T-helper 2 cell treated with Interferon-gamma antibody and Interleukin-4, amounts not matched to agents 5 μg/mL and 100 μg/mL, for 36 hours (primary cell): ENCODE results near the gene TTPAL.

Experiments
- DNase-seq: peaks from one replicate; pipeline ENCODE4 v3.0.0; 2021; ENCODE audit warnings: low spot score
- H3K27ac Mint-ChIP-seq: one replicate; pipeline ENCODE4 v1.8.0; 2021; ENCODE audit warnings: mild to moderate bottlenecking, mixed read lengths
- H3K27me3 Mint-ChIP-seq: one replicate; pipeline ENCODE4 v1.8.0; 2021; ENCODE audit warnings: low read depth, mixed read lengths
- H3K36me3 Mint-ChIP-seq: one replicate; pipeline ENCODE4 v1.8.0; 2021; ENCODE audit warnings: low read depth, mixed read lengths
- H3K4me1 Mint-ChIP-seq: one replicate; pipeline ENCODE4 v1.8.0; 2021; ENCODE audit warnings: low read depth, mixed read lengths
- H3K4me3 Mint-ChIP-seq: one replicate; pipeline ENCODE4 v1.8.0; 2022; ENCODE audit warnings: mild to moderate bottlenecking, moderate library complexity, mixed read lengths
- H3K9me3 Mint-ChIP-seq: one replicate; pipeline ENCODE4 v1.8.0; 2021; ENCODE audit warnings: mixed read lengths

The TTPAL gene

DNA sequence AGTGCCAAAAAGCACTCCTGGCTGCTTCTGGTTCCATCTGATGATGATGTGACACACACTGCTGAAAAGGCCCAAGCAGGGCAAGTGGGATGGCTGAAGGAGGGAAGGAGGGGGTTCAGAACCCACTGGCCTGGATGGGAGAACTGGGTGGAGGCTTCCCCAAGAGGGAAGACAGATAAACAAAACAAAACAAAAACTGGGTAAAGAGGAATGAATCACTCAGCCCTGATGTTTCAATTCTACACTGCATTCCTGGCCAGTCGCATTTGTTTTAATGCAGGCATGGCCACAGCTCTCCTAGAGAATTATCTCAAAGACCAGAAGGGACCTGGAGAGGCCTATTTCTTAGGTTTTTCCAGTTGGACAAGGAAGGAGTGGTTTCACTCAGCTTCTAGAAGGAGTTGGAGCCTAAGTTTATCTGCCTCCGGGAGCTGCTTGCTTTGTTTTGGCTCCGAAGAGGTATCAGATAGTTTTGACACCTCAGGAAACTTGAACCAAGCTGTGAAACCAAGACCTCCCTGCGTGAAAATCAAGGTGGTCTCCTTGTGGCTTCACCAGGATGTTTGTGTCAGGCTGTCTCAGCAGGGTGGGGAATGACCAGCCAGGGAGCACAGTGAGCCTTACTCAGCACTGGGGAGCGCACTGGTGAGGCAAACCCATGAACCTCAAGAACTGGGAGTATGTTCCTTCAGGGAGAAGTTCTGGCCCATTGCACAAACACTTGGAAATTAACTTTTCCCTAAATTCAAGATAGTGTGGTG lies 16.1 kb downstream of the TTPAL start:
- peaks cover 64% of the 10 kb centered on the region for H3K36me3 Mint-ChIP-seq
- H3K9me3 Mint-ChIP-seq = no peaks in the 10 kb centered on the region
- H3K4me3 Mint-ChIP-seq = no peak overlapping the region
- no peaks in the 10 kb centered on the region for H3K27me3 Mint-ChIP-seq
- DNase-seq = no peak
- peaks cover 8% of the 10 kb centered on the region for H3K4me1 Mint-ChIP-seq
- peak overlapping the region; percentile 34 for H3K27ac Mint-ChIP-seq

DNA sequence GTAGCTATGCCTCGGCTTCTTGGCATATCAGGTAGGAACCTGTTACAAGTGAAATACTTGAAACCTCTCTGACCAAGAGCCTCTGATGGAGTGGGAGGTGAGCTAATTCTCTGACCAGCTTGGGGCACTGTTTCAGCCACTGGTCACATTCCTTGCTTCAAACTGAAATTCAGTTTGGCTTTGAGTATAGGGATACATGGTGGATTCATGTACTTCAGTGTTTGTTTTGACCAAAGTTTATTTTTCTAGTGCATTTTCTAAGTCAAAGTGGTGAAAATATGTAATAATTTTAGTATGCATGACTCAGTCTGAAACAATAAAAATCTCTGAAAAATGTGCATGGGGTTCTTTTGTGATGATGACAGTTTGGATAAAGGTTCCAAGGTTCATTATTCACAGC lies 18.6 kb downstream of the TTPAL start:
- no peaks in the 10 kb centered on the region for H3K27me3 Mint-ChIP-seq
- no peak for DNase-seq
- peaks cover 10% of the 10 kb centered on the region for H3K4me1 Mint-ChIP-seq
- H3K27ac Mint-ChIP-seq = no peak overlapping the region
- peaks cover 72% of the 10 kb centered on the region for H3K36me3 Mint-ChIP-seq
- H3K9me3 Mint-ChIP-seq = no peaks in the 10 kb centered on the region
- no peak overlapping the region for H3K4me3 Mint-ChIP-seq

GRCh38 chr20:44494681-44495080 lies 19.0 kb downstream of the TTPAL start:
- H3K4me1 Mint-ChIP-seq = peaks cover 10% of the 10 kb centered on the region
- H3K27ac Mint-ChIP-seq = no peak overlapping the region
- no peaks in the 10 kb centered on the region for H3K27me3 Mint-ChIP-seq
- H3K9me3 Mint-ChIP-seq = no peaks in the 10 kb centered on the region
- no peak overlapping the region for H3K4me3 Mint-ChIP-seq
- no peak for DNase-seq
- H3K36me3 Mint-ChIP-seq = peaks cover 68% of the 10 kb centered on the region

- DNase-seq = no peak
- Mint-ChIP-seq H3K4me1 (peaks cover 9% of the 10 kb centered on the region), H3K9me3 (no peaks in the 10 kb centered on the region), H3K27me3 (no peaks in the 10 kb centered on the region), H3K4me3 (no peak overlapping the region), H3K27ac (no peak overlapping the region), H3K36me3 (peaks cover 64% of the 10 kb centered on the region)
These were observed 19.6 kb downstream of the TTPAL start for GRCh38 chr20:44495257-44495656.

DNA sequence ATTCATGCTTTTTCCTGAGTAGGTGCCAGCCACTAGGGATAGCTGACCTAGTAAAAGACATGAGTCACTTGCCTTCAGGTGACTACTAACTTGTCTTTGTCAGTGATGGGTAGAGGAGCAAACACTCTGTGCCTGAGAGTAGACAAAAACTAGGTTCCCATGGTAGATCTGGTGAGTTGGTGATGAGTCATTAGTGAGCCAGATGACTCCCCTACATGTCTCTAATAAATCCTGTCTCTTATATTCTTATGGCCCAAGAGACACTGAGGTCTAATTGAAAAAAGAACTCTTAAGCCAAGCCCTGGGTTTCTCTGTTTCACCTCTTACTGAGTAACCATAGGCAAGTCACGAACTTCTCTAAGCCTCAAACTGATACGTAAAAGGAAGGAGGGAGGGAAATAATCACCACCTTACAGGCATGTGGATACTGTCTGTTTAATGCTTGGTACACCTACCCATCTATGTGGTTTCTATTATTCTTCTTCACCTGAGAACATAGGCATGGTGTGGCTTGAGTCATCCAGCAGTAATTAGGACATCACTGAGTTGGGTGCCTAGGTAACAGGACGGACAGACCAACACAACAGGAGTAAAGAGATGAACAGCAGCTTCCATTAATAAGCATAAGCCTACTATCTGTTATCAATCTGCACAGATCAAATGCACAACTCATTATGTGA lies 20.3 kb downstream of the TTPAL start:
- H3K36me3 Mint-ChIP-seq = peaks cover 65% of the 10 kb centered on the region
- DNase-seq = no peak
- no peak overlapping the region for H3K4me3 Mint-ChIP-seq
- H3K9me3 Mint-ChIP-seq = no peaks in the 10 kb centered on the region
- no peaks in the 10 kb centered on the region for H3K27me3 Mint-ChIP-seq
- H3K4me1 Mint-ChIP-seq = peaks cover 7% of the 10 kb centered on the region
- peak overlapping the region; percentile 17 for H3K27ac Mint-ChIP-seq

DNA sequence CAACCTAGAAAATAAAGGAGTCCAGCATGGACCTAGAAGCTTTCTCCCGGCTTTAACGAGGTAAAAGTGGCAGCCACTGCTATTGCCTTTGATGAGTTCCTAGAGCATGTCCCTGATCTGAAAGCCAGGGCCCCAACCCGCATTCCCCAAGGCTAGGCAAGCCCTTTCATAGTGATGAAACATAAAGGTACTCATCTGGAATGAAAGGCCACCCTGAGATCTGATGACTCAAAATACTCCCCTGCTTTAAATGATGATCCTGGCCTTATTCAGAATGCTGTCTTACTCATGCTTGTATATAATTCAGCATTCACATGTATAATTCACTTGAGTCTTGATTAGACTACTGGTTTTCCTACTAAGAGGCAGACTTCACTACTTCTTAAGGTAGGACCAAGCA lies 21.3 kb downstream of the TTPAL start:
- peaks cover 7% of the 10 kb centered on the region for H3K4me1 Mint-ChIP-seq
- H3K27me3 Mint-ChIP-seq = no peaks in the 10 kb centered on the region
- H3K36me3 Mint-ChIP-seq = peaks cover 68% of the 10 kb centered on the region
- H3K4me3 Mint-ChIP-seq = no peak overlapping the region
- no peak overlapping the region for H3K27ac Mint-ChIP-seq
- no peaks in the 10 kb centered on the region for H3K9me3 Mint-ChIP-seq
- DNase-seq = no peak

DNA sequence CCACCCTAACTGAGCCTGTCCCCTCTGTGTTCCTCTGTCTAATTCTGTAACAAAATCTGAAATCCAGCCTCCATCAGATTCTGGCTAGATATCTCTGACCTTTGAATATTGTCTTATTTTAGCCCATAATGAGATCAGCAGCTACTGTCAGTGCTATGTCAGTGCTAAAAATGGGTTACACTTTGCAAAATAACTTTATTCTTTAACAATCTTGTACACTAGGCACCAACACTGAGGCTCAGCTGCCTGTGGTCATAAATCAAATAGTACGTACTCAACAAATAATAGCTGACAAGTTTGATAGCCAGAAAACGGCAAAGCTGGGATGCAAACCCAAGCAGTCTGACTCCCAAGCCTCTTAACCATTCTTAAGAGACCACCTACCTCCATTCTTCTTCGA lies 22.1 kb downstream of the TTPAL start:
- H3K9me3 Mint-ChIP-seq = no peaks in the 10 kb centered on the region
- DNase-seq = no peak
- no peak overlapping the region for H3K4me3 Mint-ChIP-seq
- H3K27me3 Mint-ChIP-seq = no peaks in the 10 kb centered on the region
- H3K27ac Mint-ChIP-seq = no peak overlapping the region
- peaks cover 7% of the 10 kb centered on the region for H3K4me1 Mint-ChIP-seq
- H3K36me3 Mint-ChIP-seq = peaks cover 67% of the 10 kb centered on the region

- Mint-ChIP-seq H3K27ac (no peak overlapping the region), H3K4me1 (peaks cover 7% of the 10 kb centered on the region), H3K4me3 (no peak overlapping the region), H3K36me3 (peaks cover 69% of the 10 kb centered on the region), H3K27me3 (no peaks in the 10 kb centered on the region), H3K9me3 (no peaks in the 10 kb centered on the region)
- no peak for DNase-seq
These were observed 24.5 kb downstream of the TTPAL start for GRCh38 chr20:44500221-44500620.

GRCh38 chr20:44501448-44501847 lies 25.8 kb downstream of the TTPAL start:
- H3K27me3 Mint-ChIP-seq = no peaks in the 10 kb centered on the region
- peaks cover 57% of the 10 kb centered on the region for H3K36me3 Mint-ChIP-seq
- H3K4me1 Mint-ChIP-seq = peaks cover 1% of the 10 kb centered on the region
- DNase-seq = no peak
- H3K9me3 Mint-ChIP-seq = no peaks in the 10 kb centered on the region
- no peak overlapping the region for H3K4me3 Mint-ChIP-seq
- no peak overlapping the region for H3K27ac Mint-ChIP-seq

- Mint-ChIP-seq H3K4me1 (peaks cover 1% of the 10 kb centered on the region), H3K27me3 (no peaks in the 10 kb centered on the region), H3K9me3 (no peaks in the 10 kb centered on the region), H3K4me3 (no peak overlapping the region), H3K36me3 (peaks cover 53% of the 10 kb centered on the region), H3K27ac (no peak overlapping the region)
- no peak for DNase-seq
These were observed 27.3 kb downstream of the TTPAL start for GRCh38 chr20:44502968-44503367.

DNA sequence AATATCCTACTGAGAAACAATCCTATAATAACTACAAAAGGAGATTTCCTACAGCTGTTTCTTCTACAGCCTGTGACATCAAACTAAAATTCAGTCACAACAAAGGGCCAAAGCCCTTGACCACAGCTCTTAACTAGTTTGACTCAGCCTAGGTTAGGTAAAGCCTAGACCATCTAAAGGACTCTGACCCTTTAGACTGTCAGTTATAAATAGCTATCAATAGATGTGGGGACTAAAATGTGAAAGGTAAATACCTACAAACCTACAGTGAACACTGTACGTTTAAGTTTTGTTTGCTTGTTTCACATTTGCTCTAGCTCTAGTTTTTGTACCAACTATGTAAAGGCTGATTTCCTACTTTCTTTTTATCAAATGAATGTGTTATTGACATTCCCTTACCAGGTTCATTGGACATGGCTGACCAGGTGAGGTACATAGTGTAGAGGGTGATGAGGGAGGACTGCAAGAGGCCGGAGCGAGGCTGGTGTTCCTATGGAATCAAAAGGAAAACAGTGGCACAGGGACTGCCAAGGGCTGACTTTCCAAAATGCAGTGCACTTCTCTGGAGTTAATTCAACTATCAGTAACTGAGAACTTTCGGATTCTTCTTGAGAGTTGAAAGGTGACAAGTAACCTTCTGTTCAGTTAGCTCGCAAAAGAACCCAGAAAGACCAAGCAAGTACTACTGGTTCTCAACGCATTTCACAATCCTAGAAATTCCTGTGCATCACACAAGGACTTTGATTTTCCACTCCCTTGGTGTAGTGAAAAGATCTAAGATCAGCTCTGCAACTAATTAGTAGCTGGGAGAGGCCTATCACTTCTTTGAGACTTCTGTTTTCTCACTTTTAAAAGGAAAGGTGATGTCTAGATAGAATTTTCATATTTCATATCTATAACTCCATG lies 29.0 kb downstream of the TTPAL start:
- Mint-ChIP-seq H3K9me3 (no peaks in the 10 kb centered on the region), H3K36me3 (peaks cover 54% of the 10 kb centered on the region), H3K4me3 (no peak overlapping the region), H3K27ac (no peak overlapping the region), H3K27me3 (no peaks in the 10 kb centered on the region), H3K4me1 (no peaks in the 10 kb centered on the region)
- no peak for DNase-seq

- H3K9me3 Mint-ChIP-seq = no peaks in the 10 kb centered on the region
- H3K27ac Mint-ChIP-seq = no peak overlapping the region
- no peak overlapping the region for H3K4me3 Mint-ChIP-seq
- peaks cover 41% of the 10 kb centered on the region for H3K36me3 Mint-ChIP-seq
- no peaks in the 10 kb centered on the region for H3K27me3 Mint-ChIP-seq
- H3K4me1 Mint-ChIP-seq = peaks cover 11% of the 10 kb centered on the region
- no peak for DNase-seq
These were observed 34.1 kb downstream of the TTPAL start for GRCh38 chr20:44509762-44510161.

DNA sequence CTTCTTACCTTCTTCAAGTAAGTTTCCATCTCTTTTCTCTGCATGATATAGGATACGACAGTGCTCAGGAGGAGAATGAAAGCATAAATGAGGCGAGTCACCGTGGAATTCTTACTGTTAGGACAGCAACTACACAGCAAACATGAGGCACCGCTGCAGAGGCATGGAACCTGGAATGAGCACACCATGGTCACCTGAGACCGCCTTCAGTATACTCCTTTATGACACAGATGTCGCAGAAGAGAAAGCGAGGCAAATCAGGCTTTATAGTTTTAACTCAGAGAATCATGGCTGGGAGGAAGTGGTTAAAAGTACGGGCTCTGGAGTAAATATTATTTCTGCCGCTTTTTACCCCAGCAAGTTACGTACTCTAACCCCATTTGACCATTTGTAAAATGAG lies 38.2 kb downstream of the TTPAL start:
- Mint-ChIP-seq H3K27me3 (no peaks in the 10 kb centered on the region), H3K4me3 (no peak overlapping the region), H3K36me3 (peaks cover 28% of the 10 kb centered on the region), H3K27ac (no peak overlapping the region), H3K4me1 (peaks cover 15% of the 10 kb centered on the region), H3K9me3 (no peaks in the 10 kb centered on the region)
- no peak for DNase-seq

DNA sequence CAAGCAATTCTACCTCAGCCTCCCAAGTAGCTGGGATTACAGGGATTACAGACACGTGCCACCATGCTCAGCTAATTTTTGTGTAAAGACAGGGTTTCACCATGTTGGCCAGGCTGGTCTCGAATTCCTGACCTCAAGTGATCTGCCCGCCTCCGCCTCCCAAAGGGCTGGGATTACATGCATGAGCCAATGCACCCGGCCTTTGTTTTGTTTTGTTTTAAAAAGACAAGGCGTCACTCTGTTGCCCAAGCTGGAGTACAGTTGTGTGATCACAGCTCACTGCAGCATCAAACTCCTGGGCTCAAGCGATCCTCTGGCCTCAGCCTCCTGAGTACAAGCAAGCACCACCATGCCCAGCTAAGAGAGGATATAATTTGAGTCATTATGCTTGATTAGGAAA lies 40.8 kb downstream of the TTPAL start:
- no peaks in the 10 kb centered on the region for H3K9me3 Mint-ChIP-seq
- no peak for DNase-seq
- peaks cover 26% of the 10 kb centered on the region for H3K4me1 Mint-ChIP-seq
- H3K27me3 Mint-ChIP-seq = no peaks in the 10 kb centered on the region
- no peak overlapping the region for H3K27ac Mint-ChIP-seq
- no peak overlapping the region for H3K4me3 Mint-ChIP-seq
- H3K36me3 Mint-ChIP-seq = peaks cover 21% of the 10 kb centered on the region
